ENCODE measurements around the gene POLR2J.

The POLR2J gene

DNA sequence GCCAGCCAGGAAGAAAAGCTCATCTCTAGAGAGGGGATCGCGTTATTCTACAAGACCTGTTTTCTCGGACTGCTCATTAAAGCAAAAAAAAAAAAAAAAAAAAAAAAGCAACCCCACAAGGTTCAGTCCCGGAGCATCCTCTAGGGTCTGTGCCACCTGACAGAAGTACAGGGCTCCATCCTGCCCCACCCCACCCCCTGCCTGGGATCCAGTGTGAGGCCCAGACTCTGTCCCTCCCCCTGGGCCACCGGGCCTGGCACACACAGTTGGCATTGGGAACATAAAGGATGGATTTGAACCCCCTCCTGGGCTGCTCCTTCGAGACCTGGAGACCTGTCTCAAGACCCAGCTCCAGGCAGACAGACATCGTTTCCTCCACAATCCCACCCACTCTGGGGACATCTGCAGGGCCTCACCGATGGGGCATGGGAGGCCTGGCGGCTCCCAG lies 44.7 kb downstream of the POLR2J start:
- DNase-seq (ENCODE audit: low spot score): no peak

DNA sequence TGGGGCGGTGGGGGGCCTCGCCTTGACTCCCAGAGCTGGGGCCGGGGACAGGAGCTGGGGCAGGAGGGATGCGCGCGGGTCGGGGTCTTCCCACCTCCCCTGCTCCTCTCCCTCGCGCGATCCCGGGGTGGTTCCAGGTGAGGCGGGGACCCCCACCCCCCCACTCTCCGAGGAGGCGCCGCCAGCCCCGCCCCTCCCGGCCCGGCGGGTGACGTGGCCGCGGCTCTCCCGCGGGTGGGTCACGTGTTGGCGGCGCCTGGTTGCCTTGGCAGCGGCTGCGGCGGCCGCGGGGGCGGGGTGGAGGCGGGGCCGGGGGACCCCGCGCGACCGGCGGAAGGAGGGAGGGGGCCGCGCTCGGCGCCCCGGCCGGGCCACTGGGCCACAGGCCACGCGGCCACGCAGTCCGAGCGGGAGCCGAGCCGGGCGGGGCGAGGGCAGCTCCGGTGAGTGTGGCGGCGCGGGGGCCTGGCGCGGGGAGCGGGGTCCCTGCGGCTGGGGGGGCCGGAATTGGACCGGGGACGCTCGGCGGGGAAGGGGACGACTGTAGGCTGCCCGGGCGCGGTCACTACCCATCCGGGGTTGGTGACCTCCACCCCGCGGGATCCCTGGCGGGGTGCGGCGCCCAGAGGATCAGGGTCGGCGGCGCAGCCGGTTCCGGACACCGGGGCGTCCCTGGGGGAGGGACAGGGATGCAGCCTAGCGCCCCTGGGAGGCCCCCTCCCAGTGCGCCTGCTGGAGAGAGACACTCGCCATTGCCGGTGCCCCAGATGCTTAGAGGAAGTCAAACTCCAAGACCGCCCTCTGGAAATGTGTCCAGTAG lies 45.3 kb downstream of the POLR2J start, which contains the start of gene ORAI2:
TSS of gene ORAI2 (plus strand) at position 357 of the 820 bp plus-strand sequence. CDS start 5,382 bp downstream, outside the sequence.
- DNase-seq (ENCODE audit: low spot score): peak; percentile 94
- TF ChIP-seq, protein P1, sequence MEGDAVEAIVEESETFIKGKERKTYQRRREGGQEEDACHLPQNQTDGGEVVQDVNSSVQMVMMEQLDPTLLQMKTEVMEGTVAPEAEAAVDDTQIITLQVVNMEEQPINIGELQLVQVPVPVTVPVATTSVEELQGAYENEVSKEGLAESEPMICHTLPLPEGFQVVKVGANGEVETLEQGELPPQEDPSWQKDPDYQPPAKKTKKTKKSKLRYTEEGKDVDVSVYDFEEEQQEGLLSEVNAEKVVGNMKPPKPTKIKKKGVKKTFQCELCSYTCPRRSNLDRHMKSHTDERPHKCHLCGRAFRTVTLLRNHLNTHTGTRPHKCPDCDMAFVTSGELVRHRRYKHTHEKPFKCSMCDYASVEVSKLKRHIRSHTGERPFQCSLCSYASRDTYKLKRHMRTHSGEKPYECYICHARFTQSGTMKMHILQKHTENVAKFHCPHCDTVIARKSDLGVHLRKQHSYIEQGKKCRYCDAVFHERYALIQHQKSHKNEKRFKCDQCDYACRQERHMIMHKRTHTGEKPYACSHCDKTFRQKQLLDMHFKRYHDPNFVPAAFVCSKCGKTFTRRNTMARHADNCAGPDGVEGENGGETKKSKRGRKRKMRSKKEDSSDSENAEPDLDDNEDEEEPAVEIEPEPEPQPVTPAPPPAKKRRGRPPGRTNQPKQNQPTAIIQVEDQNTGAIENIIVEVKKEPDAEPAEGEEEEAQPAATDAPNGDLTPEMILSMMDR (IDR thresholded peaks at IDR 0.05; ENCODE audit: extremely low read depth, missing control alignments): no peak

More for the DNA sequence above, 44.7 kb downstream of the POLR2J start:
- TF ChIP-seq, protein P1 (IDR thresholded peaks at IDR 0.05; ENCODE audit: extremely low read depth, missing control alignments): no peak

DNA sequence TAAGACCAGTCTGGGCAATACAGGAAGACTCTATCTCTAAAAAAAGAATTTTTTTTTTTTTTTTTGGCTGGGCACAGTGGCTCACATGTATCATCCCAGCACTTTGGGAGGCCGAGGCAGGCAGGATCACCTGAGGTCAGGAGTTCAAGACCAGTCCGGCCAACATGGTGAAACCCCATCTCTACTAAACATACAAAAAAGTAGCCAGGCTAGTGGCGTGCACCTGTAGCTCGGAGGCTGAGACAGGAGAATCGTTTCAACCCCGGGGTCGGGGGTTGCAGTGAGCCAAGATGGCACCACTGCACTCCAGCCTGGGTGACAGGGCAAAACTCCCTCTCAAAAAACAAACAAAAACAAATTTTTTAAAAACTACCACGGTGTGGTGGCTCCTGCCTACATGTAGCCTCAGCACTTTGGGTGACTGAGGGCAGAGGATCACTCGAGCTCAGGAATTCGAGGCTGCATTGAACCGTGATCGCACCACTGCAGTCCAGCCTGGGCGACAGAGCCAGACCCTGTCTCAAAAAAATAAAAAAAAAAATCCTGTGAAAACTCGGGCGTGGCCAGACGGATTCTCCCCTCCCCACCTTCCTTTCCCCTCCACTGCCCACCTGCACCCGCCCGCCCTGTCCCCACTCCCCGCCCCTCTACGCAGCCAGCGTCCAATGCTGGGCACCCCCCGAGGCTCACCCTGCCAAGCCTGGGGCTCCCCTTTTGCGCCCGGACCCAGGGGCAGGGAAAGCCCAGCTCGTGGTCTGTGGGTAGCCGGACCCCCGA lies 46.1 kb downstream of the POLR2J start:
- DNase-seq (ENCODE audit: low spot score): no peak
- TF ChIP-seq, protein P1 (IDR thresholded peaks at IDR 0.05; ENCODE audit: extremely low read depth, missing control alignments): no peak

DNA sequence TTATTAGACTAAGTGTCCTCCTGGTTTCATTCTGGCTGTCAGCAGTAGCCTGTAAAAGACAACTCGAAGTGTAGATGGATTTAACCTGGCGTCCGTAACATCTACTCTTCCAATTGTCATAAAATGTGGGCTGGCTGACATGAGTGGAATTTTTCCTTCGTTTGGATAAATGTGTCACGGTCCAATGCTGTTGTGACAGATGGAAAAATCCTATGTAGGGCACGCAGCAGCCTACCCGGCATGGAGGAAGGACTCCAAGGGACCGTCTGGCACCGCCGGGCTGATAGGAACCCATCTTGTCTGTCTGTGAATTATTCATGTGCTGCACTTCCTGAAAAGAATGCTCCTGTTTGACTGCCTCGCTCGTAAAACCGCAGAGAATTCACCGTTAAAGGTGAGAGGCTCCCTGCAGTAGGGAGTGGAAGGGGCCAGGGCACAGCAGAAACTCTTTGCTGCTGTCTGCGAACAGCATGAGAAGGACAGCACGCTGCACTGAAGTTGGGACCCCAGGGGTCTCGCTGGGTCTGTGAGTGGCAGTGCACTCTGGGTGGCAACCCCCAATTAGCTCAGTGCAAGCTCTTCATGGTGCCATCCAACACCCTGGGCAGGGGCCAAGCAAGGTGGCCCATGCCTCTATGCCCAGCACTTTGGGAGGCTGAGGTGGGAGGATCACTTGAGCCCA lies 47.0 kb downstream of the POLR2J start:
- TF ChIP-seq, protein P1 (IDR thresholded peaks at IDR 0.05; ENCODE audit: extremely low read depth, missing control alignments): no peak
- peak; percentile 69 for DNase-seq (ENCODE audit: low spot score)

DNA sequence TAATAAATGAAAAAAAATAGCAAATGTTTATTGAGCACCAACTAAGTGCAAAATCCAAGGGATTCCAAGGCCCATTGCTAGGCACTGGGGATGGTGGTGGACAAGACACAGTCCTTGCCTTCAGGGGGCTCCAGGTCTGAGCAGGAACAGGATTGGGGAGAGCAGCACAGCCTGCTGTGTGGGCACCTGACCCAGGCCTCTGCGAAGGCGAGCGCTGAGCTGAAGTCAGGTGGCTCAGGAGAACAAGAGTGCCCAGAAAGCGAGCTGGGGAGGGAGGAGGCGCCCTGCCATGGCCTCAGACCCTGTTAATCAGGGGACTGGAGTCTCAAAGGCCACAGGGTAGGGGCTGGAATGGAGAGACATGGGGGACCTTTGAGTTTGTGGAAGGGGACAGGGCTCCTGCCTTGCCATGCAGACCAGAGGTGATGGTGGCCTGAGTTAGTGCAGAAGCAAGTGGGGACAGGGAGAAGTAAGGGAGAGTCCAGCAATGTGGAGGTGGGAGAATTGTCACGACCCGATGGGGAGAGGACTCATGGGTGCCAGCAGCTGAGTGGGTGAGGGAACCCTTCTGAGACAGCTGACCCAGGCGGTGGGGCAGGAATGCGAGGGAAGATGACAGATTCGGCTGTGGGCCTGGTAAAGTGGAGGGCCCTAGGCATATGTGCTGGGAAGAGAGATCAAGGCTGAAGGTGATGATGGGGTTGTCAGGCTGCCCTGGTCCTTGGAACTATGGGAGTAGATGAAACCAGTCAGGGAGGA lies 49.4 kb downstream of the POLR2J start:
- TF ChIP-seq, protein P1 (IDR thresholded peaks at IDR 0.05; ENCODE audit: extremely low read depth, missing control alignments): no peak
- DNase-seq (ENCODE audit: low spot score): no peak

DNA sequence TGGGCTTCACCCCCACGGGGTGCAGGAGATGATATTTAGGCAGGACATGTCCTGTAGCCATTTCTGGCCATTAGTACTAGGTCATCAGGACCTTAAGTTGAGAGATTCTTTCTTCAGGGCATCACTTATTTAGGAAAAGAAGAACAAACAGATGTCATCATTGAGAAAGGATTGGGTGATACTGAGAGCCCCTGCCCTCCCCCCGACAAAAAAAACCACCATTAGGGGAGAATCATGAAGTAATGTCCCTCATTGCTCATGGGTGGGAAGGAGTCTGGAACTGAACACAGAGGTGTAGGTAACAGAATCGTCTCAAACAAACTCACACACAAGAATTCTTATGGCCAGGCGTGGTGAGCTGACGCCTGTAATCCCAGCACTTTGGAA lies 51.7 kb downstream of the POLR2J start:
- TF ChIP-seq, protein P1 (IDR thresholded peaks at IDR 0.05; ENCODE audit: extremely low read depth, missing control alignments): no peak
- no peak for DNase-seq (ENCODE audit: low spot score)

All from GM20000 (cell line).